GM19240 (cell line): ENCODE data around the gene CCDC61.

Experiments used
- DNase-seq: peaks from one replicate; pipeline ENCODE4 v3.0.0; 2011; ENCODE audit warnings: low spot score; ENCODE audit not compliant: insufficient read length

CCDC61 gene, protein sequence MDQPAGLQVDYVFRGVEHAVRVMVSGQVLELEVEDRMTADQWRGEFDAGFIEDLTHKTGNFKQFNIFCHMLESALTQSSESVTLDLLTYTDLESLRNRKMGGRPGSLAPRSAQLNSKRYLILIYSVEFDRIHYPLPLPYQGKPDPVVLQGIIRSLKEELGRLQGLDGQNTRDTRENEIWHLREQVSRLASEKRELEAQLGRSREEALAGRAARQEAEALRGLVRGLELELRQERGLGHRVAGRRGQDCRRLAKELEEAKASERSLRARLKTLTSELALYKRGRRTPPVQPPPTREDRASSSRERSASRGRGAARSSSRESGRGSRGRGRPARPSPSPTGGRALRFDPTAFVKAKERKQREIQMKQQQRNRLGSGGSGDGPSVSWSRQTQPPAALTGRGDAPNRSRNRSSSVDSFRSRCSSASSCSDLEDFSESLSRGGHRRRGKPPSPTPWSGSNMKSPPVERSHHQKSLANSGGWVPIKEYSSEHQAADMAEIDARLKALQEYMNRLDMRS

DNA sequence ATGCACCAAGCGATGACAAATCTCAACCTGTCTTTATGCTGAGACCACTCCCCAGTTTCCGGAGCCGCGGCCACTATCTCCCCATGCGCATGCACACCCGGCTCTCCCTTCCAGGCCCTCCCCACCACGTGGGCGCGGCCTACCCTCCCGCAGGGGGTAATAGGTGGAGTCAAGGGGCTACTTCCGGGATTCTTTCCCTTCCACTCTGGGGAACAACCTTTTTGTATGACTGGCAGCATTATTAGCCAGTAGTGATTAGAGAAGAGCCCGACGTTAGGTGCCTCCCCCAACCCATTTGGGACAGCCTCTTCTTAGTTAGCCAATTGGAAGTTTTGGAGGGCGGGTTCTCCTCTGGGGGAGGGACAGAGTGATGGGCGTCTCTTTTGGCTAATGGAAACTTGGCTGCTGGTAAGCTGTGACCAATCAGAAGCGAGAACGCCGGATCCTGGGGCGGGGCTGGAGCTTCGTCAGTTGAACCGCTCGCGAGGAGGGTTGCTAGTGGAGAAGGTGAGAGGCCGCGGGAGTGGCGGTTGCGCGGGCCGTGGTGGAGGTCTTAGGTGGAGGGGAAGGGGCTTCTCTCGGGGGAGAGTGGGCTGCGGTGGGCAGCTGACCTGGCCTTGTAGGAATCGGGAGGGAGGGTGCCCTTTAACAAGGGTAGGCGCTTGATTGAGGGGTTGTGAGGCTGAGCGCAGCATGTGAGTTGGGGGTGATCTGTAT, at the start of gene CCDC61:
Gene CCDC61, plus strand, starts transcription at position 470 of the 717 bp plus-strand sequence. CDS start 7,552 bp downstream, outside the sequence.
- DNase-seq: peak; percentile 97

GRCh38 chr19:45947926-45948325, 47.3 kb upstream of the CCDC61 start:
- no peak for DNase-seq

- no peak for DNase-seq
Observed at GRCh38 chr19:45952341-45952685, 43.0 kb upstream of the CCDC61 start.

GRCh38 chr19:45952686-45953505, 42.4 kb upstream of the CCDC61 start:
- DNase-seq: no peak

DNA sequence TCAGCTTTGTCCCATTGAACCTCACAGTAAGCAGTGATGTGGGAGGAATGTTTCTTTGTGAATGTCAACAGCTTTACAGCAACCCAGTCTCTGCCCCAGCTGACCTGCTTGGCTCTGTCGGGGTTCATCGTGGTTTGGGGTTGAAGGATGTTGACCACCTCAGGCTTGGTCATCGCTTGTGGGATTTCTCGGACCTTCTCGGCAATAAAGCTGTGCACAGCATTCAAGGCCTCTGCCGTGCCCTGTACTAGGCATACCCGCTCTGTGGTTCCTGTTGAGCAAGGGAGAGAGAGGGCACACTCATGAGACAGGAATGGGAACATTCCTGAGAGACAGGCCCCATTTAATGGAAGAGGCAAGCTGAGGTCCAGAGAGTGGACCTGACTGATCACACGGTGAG, 41.6 kb upstream of the CCDC61 start:
- DNase-seq: no peak

DNA sequence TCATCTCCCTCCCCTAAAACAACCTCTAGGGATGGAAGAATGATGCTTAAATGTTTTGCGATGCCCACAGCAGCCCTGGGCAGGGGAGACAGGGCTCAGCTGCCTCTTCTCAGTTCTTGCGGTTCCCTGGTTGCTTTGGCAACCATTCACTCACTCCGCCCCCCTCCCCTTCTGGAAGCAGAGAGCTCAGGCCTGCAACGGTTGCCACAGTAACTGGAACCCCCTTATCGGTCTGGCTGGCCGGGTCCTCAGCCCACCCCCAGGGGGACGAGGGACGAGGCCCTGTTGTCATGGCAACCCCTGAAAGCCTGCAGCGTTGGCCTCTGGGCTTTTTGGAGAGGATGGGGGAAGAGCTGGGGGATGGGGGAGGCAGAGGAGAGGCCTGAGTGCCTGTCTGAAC, 41.1 kb upstream of the CCDC61 start:
- DNase-seq: no peak

GRCh38 chr19:45955905-45956608, 39.2 kb upstream of the CCDC61 start:
- DNase-seq: no peak

GRCh38 chr19:45958320-45958719, 36.9 kb upstream of the CCDC61 start:
- DNase-seq: no peak

DNA sequence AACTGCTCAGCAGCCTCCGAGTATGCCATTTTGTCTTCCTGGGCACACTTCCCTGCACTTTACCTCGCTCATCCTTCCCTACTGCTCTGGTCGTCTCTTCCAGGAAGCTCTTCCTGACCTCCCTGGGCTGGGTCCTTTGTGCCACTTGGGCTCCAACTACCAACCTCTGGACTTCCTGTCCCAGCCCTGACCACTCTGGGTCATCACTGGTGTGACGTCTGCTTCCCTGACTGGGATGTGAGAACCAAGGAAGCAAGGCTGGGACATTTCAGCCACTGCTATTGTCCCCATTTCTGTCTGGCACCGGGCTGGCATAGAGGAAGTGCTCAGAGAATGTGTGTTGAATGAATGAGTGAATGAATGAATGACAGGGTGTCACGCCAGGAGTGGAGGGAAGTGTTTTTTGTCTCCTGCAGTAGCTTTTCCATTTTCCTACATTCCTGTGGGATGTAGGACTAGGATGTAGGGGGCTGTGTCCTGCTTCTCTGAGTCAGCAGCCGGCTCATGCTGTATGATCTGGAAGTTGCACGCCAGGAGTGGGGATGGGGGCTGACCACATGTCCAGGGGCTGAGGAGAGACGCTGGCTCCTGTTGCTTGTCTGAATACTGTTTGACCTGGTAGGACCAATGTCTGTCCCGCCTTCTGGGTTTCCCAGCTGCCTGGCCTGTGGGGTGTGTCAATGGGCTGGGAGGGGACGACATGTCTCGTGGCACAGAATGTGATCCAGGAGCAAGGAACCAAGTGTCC, 36.3 kb upstream of the CCDC61 start:
- DNase-seq: no peak

DNA sequence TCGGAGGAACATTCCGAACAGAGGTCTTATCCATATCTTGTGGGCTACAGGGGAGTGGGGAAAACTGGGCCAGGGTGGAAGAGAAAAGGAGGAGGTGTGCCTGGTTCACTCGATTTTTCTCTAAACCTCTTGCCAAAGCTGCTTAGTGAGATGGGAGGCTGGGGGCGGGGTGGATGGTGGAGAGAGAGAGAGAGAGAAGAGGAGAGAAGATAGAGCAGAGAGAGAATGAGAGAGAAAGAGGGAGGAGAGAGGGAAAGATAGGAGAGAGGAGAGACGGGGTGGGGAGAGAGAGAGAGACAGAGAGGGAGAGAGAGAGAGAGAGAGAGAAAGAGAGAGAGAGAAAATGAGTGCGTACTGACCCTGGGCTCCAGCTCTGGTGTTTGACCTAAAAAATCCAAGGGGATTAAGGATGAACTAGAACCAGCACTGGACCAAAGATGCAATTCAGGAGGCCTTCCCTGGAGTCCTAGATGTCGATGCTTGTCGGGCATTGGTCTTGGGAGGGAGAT, 35.7 kb upstream of the CCDC61 start:
- no peak for DNase-seq

GRCh38 chr19:45960595-45961235, 34.6 kb upstream of the CCDC61 start:
- no peak for DNase-seq

DNA sequence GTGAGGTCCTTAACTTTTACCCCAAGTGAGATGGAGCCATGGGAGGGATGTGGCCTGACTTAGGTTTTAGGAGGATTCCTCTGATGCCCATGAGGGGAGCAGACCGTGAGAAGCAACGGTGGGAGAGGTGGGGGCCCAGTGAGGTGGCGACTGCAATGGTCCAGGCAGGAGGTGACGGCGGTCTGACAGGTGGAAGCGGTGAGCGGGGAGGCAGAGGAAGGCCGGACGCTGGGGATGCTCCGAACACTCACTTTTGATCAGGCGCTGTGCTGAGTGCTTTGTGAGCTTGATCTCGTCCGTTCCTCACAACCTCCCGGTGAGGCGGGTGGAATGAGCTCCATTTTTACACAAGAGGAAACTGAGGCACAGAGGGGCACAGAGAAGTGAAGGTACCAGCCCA, 33.2 kb upstream of the CCDC61 start:
- no peak for DNase-seq

- DNase-seq: no peak
Observed at GRCh38 chr19:45967246-45967645, 28.0 kb upstream of the CCDC61 start.

DNA sequence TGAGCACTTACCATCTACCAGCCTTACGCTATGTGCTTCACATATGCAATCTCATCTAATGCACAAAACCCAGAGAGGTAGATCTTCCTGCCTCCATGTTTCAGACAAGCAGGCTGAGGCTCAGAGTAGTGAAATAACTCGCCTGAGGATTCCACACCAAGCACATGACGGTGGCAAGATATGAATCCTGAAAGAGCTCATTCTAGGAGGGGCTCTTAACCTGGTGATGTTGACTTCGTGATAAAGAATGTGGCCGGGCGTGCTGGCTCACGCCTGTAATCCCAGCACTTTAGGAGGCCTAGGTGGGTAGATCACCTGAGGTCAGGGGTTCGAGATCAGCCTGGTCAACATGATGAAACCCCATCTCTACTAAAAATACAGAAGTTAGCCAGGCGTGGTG, 26.6 kb upstream of the CCDC61 start:
- no peak for DNase-seq

DNA sequence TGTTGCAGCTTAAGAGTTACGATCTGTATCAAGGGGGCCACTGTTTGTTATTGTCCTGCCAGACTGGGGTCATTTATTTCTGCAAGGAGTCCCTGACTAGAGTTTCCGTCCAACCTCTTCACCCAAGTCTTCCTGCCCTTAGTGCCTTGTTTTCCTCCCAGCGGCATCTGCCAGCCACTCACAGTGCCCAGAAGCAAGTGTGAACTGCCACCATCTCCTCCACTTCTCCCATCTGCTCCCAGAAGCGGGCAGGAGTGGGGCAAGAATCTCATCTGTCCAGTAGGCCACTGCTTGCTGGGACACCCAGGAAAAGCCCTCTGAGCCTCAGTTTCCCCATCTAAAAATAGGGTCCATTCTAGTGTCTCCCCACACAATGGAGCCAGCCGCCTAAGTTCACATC, 25.6 kb upstream of the CCDC61 start:
- DNase-seq: no peak

- DNase-seq: no peak
Observed at GRCh38 chr19:45971260-45971902, 23.9 kb upstream of the CCDC61 start.

DNA sequence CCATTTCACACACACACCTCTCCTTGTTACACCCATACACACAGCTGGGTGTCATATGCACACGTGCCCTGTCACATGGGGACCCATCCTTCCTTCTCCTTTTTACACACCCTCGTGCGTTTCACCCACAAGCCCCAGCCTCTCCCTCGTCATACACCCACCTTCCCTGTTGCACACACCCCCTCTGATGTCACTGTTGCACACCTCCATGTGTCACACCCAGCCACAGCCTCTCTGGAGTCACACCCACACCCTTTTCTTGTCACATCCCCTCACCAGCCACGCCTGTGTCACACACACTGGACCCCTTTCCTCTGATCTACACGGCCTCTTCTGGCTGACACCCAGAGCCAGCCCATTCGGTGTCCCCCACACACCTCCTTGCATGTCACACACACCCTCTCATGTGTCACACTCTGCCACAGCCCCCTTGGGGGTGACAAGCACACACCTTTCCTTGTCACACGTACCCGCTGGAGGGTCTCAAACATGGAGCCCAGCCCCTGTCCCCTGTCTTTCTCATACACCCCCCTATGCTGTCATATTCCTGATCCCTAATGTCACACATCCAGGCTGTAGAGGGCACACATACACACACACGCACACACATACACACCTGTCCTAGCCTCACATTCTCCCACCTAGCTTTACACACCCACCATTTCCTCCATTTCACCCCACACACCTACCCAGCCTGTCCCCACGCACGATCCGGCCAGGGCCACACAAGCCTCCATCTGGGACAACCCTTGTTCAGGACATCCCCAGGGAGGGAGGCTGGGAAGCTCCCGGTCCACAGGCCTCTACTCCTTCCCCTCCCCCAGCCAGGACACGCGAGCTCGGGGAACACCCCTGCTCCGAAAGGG, 23.0 kb upstream of the CCDC61 start:
- DNase-seq: no peak

DNA sequence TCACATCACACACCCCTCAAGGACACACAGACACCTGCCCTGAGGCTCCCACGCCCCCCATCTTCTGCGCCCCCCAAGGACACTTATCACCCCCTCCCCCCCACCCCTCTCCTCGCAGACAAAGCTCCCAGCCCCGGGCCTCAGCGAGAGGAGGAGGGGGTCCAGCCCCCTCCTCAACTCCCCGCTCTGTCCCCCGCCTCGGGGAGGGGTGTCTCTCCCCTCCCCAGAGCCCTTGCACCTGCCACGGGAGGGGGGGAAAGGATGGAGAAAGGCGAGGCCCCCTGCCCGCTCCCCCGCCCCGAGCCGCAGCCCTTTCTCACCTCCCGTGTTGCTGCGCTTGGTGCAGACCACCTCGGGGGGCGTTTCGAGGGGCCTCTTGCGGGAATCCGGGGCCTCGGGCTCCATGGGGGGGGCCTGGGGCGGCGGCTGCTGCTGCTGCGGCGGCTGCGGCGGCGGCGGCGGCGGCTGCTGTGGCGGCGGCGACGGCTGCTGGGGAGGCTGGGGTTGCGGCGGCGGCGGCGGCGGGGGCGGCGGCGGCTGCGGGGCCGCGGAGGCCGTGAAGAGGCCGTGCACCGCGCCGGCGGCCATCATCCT, 22.2 kb upstream of the CCDC61 start:
- no peak for DNase-seq
